ENCODE data around the gene IQGAP3. TPM values are rescaled to one million over a fixed set of nuclear protein-coding genes. Genes with fewer than 3 reads are reported as not detected.
A peak's percentile ranks its signal among the peaks of the same experiment; 100 is the strongest.
"Not testable (repeated sequence)": the region's sequence is repeated elsewhere in the genome, so short reads cannot be mapped to it uniquely, and the experiment has no call there.

The IQGAP3 gene
- total and polyA plus RNA-seq, 2 experiments from 2014 or later, result 5.2 to 5.7 TPM

DNA sequence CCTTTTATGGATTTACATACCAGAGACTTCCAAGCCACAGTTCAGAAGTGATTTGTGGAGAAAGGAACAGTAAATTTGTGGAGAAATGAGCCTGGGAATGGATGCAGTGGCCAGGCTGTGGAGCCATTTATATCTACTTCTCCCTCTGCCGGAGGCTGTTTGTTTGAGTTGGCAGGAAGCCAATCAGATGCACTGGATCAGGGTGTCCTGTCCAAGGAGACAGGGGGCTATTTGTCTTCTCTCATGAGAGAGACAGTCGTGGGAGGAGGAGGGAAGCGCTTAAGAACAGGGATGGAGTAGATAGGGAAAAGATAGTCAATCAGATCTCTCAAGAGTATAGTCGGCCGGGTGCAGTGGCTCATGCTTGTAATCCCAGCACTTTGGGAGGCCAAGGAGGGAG lies 44.1 kb upstream of the IQGAP3 start:
- Histone ChIP-seq H3K4me2 (peak overlapping the region; percentile 51), H3K4me1 (ENCODE audit: insufficient read depth) (peaks cover 11% of the 10 kb centered on the region), H4K20me1 (ENCODE audit: insufficient read depth, poor library complexity, severe bottlenecking) (no peaks in the 10 kb centered on the region), H3K27me3 (peaks cover 28% of the 10 kb centered on the region), H3K4me3 (no peak overlapping the region), H3K36me3 (replicated peaks; ENCODE audit: insufficient read depth, low read depth) (no peaks in the 10 kb centered on the region), H3K27ac (peak overlapping the region; percentile 43), H3K9me2 (replicated peaks; ENCODE audit: insufficient read depth) (no peaks in the 10 kb centered on the region), H2AFZ (no peak overlapping the region), H3K79me2 (no peaks in the 10 kb centered on the region), H3K9me3 (ENCODE audit: low read depth) (no peaks in the 10 kb centered on the region)
- 11% methylated on average over 5 of the region's 5 CpGs for WGBS (ENCODE audit: low lambda C conversion rate, missing lambda C conversion rate)
- TF ChIP-seq EZH2phosphoT487 (IDR thresholded peaks at IDR 0.05; ENCODE audit: low read depth, severe bottlenecking, unreplicated experiment), result no peak
- TF ChIP-seq EZH2 (IDR thresholded peaks at IDR 0.05; ENCODE audit: borderline replicate concordance), result no peak
- TF ChIP-seq, protein P1, sequence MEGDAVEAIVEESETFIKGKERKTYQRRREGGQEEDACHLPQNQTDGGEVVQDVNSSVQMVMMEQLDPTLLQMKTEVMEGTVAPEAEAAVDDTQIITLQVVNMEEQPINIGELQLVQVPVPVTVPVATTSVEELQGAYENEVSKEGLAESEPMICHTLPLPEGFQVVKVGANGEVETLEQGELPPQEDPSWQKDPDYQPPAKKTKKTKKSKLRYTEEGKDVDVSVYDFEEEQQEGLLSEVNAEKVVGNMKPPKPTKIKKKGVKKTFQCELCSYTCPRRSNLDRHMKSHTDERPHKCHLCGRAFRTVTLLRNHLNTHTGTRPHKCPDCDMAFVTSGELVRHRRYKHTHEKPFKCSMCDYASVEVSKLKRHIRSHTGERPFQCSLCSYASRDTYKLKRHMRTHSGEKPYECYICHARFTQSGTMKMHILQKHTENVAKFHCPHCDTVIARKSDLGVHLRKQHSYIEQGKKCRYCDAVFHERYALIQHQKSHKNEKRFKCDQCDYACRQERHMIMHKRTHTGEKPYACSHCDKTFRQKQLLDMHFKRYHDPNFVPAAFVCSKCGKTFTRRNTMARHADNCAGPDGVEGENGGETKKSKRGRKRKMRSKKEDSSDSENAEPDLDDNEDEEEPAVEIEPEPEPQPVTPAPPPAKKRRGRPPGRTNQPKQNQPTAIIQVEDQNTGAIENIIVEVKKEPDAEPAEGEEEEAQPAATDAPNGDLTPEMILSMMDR (IDR thresholded peaks at IDR 0.05; ENCODE audit: poor library complexity), result no peak
- peak; percentile 74 for DNase-seq (ENCODE audit: low spot score)

DNA sequence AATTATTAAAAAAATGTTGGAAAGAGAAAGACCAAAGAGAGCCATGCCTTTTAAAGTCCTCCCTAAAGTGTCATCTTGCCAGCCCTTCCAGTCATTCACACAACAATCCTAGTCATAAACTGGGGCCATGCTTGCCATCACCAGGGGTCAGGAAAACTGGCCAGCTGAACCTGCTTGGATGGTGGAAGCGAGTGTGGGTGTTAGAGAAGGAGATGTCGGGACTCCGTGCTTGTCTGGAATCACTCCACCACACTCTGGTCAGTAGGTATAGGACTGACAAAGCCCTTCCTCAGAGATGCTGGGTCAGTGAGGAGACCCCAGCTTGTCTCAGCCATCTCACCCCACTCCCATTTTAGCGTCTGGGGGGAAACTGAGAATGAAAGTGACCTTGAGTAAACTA lies 43.6 kb upstream of the IQGAP3 start:
- Histone ChIP-seq H3K79me2 (no peaks in the 10 kb centered on the region), H3K9me2 (replicated peaks; ENCODE audit: insufficient read depth) (no peaks in the 10 kb centered on the region), H3K4me3 (no peak overlapping the region), H3K36me3 (replicated peaks; ENCODE audit: insufficient read depth, low read depth) (no peaks in the 10 kb centered on the region), H2AFZ (no peak overlapping the region), H4K20me1 (ENCODE audit: insufficient read depth, poor library complexity, severe bottlenecking) (no peaks in the 10 kb centered on the region), H3K9me3 (ENCODE audit: low read depth) (no peaks in the 10 kb centered on the region), H3K4me2 (peak overlapping the region; percentile 51), H3K27me3 (peaks cover 23% of the 10 kb centered on the region), H3K27ac (peak overlapping the region; percentile 43), H3K4me1 (ENCODE audit: insufficient read depth) (peaks cover 11% of the 10 kb centered on the region)
- WGBS (ENCODE audit: low lambda C conversion rate, missing lambda C conversion rate), result 47% methylated on average over 4 of the region's 4 CpGs
- DNase-seq (ENCODE audit: low spot score), result no peak
- TF ChIP-seq EZH2phosphoT487 (IDR thresholded peaks at IDR 0.05; ENCODE audit: low read depth, severe bottlenecking, unreplicated experiment), result no peak
- TF ChIP-seq, protein P1 (IDR thresholded peaks at IDR 0.05; ENCODE audit: poor library complexity), result no peak
- TF ChIP-seq EZH2 (IDR thresholded peaks at IDR 0.05; ENCODE audit: borderline replicate concordance), result no peak

DNA sequence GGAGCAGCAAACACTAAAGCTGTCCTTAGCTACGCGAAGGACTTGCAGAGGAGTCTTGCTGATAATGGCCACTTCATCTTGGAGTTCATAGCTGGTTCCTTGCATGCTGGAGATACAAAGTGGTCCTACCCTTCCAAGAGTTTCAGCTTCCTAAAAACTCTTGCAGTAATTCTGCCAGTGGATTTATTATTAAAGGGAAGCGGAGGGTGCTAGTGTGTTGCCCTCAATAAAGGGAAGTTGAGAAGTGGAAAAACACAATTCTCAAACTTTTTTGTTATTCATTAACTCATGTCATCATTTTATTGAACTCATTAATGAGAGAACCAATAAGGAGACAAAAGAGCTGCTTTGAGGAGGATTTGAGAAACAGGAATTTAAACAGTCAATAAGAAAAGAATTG lies 40.3 kb upstream of the IQGAP3 start:
- 48% methylated on average over 3 of the region's 3 CpGs for WGBS (ENCODE audit: low lambda C conversion rate, missing lambda C conversion rate)
- no peaks in the 10 kb centered on the region for H3K9me2 ChIP-seq (replicated peaks; ENCODE audit: insufficient read depth)
- H3K4me1 ChIP-seq (ENCODE audit: insufficient read depth), result peaks cover 11% of the 10 kb centered on the region
- peak overlapping the region; percentile 43 for H3K27ac ChIP-seq
- DNase-seq (ENCODE audit: low spot score), result no peak
- no peaks in the 10 kb centered on the region for H3K79me2 ChIP-seq
- no peaks in the 10 kb centered on the region for H3K27me3 ChIP-seq
- H2AFZ ChIP-seq, result no peak overlapping the region
- H3K4me2 ChIP-seq, result peak overlapping the region; percentile 4
- no peaks in the 10 kb centered on the region for H3K9me3 ChIP-seq (ENCODE audit: low read depth)
- TF ChIP-seq EZH2 (IDR thresholded peaks at IDR 0.05; ENCODE audit: borderline replicate concordance) (no peak), EZH2phosphoT487 (IDR thresholded peaks at IDR 0.05; ENCODE audit: low read depth, severe bottlenecking, unreplicated experiment) (no peak)
- TF ChIP-seq, protein P1 (IDR thresholded peaks at IDR 0.05; ENCODE audit: poor library complexity), result no peak
- no peaks in the 10 kb centered on the region for H4K20me1 ChIP-seq (ENCODE audit: insufficient read depth, poor library complexity, severe bottlenecking)
- no peaks in the 10 kb centered on the region for H3K36me3 ChIP-seq (replicated peaks; ENCODE audit: insufficient read depth, low read depth)
- no peak overlapping the region for H3K4me3 ChIP-seq

DNA sequence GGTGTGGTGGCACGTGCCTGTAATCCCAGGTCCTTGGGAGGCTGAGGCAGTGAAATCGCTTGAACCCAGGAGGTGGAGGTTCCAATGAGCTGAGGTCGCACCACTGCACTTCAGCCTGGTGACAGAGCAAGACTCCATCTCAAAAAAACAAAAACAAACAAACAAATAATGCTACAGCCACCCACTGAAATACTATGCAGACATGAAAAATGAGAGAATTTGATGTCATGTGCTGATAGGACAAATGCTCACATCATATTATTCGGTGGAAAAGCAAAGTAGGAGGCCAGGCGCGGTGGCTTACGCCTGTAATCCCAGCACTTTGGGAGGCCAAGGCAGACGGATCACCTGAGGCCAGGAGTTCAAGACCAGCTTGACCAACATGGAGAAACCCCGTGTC lies 37.7 kb upstream of the IQGAP3 start:
- not testable (repeated sequence) for H3K27ac ChIP-seq; H3K79me2 ChIP-seq; H4K20me1 ChIP-seq (ENCODE audit: insufficient read depth, poor library complexity, severe bottlenecking); H3K27me3 ChIP-seq; H2AFZ ChIP-seq; H3K4me1 ChIP-seq (ENCODE audit: insufficient read depth); H3K4me3 ChIP-seq; DNase-seq (ENCODE audit: low spot score); H3K4me2 ChIP-seq; H3K9me3 ChIP-seq (ENCODE audit: low read depth); H3K36me3 ChIP-seq (replicated peaks; ENCODE audit: insufficient read depth, low read depth); H3K9me2 ChIP-seq (replicated peaks; ENCODE audit: insufficient read depth)
- WGBS (ENCODE audit: low lambda C conversion rate, missing lambda C conversion rate), result 88% methylated on average over 9 of the region's 9 CpGs
